H1 (cell line): ENCODE results near the gene NAALADL1.

ENCODE experiments used
- ATF3 ChIP-seq: IDR thresholded peaks from 2 replicates; pipeline ENCODE4 v1.6.1; 2011; ENCODE audit warnings: low read depth, mild to moderate bottlenecking, low read length; ENCODE audit not compliant: insufficient read depth
- CTCF ChIP-seq, 3 experiments: IDR thresholded peaks; 1 replicate in 2 of 3; 2 replicates in 1 of 3; pipeline versions ENCODE4 v1.5.1 to v1.6.1; 2011; ENCODE audit warnings: low read length in 3 of 3, mild to moderate bottlenecking in 3 of 3, inconsistent platforms in 2 of 3, low read depth in 1 of 3, moderate library complexity in 1 of 3; ENCODE audit not compliant: insufficient read depth in 1 of 3; ENCODE audit errors: control extremely low read depth in 1 of 3
- EZH2 ChIP-seq: fragments of 200-600 bp; sonication (generic); IDR thresholded peaks from 2 replicates; pipeline ENCODE4 v1.7.1; 2012; ENCODE audit warnings: low read depth, mild to moderate bottlenecking, moderate library complexity, low read length, inconsistent platforms; ENCODE audit not compliant: severe bottlenecking
- JUND ChIP-seq: IDR thresholded peaks from 2 replicates; pipeline ENCODE4 v1.6.1; 2011; ENCODE audit warnings: mild to moderate bottlenecking, improper control_type of control experiment, low read length
- POLR2A ChIP-seq, 2 experiments: IDR thresholded peaks; 1 replicate in 1 of 2; 2 replicates in 1 of 2; pipeline ENCODE4 v1.6.1; 2011; ENCODE audit warnings: low read depth in 2 of 2, low read length in 2 of 2, mild to moderate bottlenecking in 2 of 2; ENCODE audit errors: control extremely low read depth in 1 of 2
- POLR2AphosphoS5 ChIP-seq: IDR thresholded peaks from 2 replicates; pipeline ENCODE4 v1.6.1; 2011; ENCODE audit warnings: low read depth, low read length
- RFX5 ChIP-seq: IDR thresholded peaks from 2 replicates; pipeline ENCODE4 v1.6.1; 2011; ENCODE audit warnings: low read depth, low read length, improper control_type of control experiment, borderline replicate concordance
- SRF ChIP-seq: IDR thresholded peaks from 2 replicates; pipeline ENCODE4 v1.6.1; 2011; ENCODE audit warnings: mild to moderate bottlenecking, low read depth, low read length, moderate library complexity
- TAF1 ChIP-seq: IDR thresholded peaks from 2 replicates; pipeline ENCODE4 v1.6.1; 2011; ENCODE audit warnings: mild to moderate bottlenecking, low read depth, low read length
- YY1 ChIP-seq: IDR thresholded peaks from 2 replicates; pipeline ENCODE4 v1.6.1; 2011; ENCODE audit warnings: low read depth, mild to moderate bottlenecking, low read length
- ZNF274 ChIP-seq: IDR thresholded peaks from 2 replicates; pipeline ENCODE4 v1.7.0; 2012; ENCODE audit warnings: low read length, borderline replicate concordance; ENCODE audit errors: extremely low read depth

DNA sequence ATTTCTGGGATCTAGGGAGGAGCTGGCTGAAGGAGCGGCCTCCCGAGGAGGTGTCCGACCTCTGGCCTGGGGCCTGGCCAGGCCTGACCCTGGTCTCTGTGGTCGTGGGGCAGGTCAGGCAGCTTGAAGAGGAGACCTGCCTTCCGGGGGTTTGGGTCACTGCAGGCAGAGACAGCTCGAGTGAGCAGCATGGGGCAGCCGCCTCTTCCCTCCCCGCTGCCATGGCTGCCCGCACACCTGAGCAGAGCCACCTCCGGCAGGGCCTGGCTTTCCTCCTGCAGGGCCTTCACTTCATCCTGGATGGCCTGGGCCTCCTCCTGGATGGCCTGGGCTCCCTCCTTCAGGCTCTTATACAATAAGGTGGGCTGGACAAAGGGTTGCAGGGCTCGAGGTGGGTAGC, 8.0 kb upstream of the NAALADL1 start:
- TF ChIP-seq CTCF (IDR thresholded peaks at IDR 0.05; ENCODE audit: control extremely low read depth in 1 of 3, insufficient read depth in 1 of 3, low read depth in 1 of 3, low read length in 3 of 3), result no peak
- no peak for TF ChIP-seq POLR2A (IDR thresholded peaks at IDR 0.05; ENCODE audit: control extremely low read depth in 1 of 2, low read depth in 2 of 2, low read length in 2 of 2)
- no peak for TF ChIP-seq RFX5
- TF ChIP-seq ZNF274, result no peak
- TF ChIP-seq SRF, result no peak
- no peak for TF ChIP-seq TAF1
- no peak for TF ChIP-seq POLR2AphosphoS5
- TF ChIP-seq ATF3, result no peak
- no peak for TF ChIP-seq JUND
- no peak for TF ChIP-seq YY1
- no peak for TF ChIP-seq EZH2
